Thyroid gland (tissue), 4 donors: ENCODE results near the gene PTCH1.

Experiments used
- CTCF ChIP-seq, 6 experiments: fragments of 200-600 bp in 3 of 6; fragments of 450-650 bp in 3 of 6; sonication (generic) in 3 of 6; IDR thresholded peaks; one replicate each; pipeline ENCODE4 v1.5.1; 2016 to 2019; ENCODE audit warnings: antibody characterized with exemption in 6 of 6, mild to moderate bottlenecking in 2 of 6, inconsistent platforms in 1 of 6, moderate library complexity in 1 of 6
- POLR2A ChIP-seq, 2 donors: fragments of 450-650 bp; IDR thresholded peaks; one replicate each; pipeline ENCODE4 v1.6.1; 2017; ENCODE audit warnings: antibody characterized with exemption in 2 of 2, mild to moderate bottlenecking in 2 of 2, moderate library complexity in 1 of 2

- TF ChIP-seq CTCF (IDR thresholded peaks at IDR 0.05) (no peak), POLR2A (IDR thresholded peaks at IDR 0.05) (no peak)
Observed at GRCh38 chr9:95399261-95399660, 117.5 kb downstream of the PTCH1 start.
